DMS 273 treated with DMSO at 0.1 percent for 48 hours (cell line): ENCODE measurements around the gene SMLR1.

Experiments
- DNase-seq: peaks from one replicate; lab custom pipeline; 2025; lab: John Stamatoyannopoulos, UW

Gene SMLR1

DNA sequence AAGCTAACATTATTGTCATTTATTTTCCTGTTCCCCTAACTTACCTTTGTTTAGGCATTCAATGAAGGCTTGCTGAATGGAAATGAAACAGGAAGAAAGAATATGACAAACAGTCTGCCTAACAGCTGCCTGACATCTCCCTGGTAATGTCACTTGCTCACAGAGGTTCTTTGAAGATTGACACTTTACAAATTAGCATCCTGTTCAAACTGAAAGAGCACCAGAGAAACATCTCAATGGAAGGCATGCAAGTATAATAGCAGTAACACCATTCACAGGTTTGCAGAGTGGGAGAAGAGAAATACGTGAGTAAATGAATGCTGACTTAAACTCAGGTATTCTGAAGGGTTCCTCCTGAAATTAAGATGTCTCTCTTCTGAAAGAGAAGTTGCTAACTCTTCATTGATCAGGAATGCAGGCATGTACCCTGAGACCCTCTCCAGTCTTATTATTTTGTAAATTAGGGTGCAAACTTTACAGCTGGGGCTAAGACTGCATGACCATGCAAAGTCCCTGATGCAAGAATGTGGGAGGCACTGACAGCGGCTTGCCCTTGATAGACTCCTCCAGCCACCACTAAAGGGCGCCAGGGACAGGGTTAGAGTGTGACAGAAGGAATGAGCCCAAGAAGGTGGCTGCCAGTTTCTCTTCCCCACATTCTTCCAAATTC lies 1.3 kb upstream of the SMLR1 start:
- DNase-seq = no peak

DNA sequence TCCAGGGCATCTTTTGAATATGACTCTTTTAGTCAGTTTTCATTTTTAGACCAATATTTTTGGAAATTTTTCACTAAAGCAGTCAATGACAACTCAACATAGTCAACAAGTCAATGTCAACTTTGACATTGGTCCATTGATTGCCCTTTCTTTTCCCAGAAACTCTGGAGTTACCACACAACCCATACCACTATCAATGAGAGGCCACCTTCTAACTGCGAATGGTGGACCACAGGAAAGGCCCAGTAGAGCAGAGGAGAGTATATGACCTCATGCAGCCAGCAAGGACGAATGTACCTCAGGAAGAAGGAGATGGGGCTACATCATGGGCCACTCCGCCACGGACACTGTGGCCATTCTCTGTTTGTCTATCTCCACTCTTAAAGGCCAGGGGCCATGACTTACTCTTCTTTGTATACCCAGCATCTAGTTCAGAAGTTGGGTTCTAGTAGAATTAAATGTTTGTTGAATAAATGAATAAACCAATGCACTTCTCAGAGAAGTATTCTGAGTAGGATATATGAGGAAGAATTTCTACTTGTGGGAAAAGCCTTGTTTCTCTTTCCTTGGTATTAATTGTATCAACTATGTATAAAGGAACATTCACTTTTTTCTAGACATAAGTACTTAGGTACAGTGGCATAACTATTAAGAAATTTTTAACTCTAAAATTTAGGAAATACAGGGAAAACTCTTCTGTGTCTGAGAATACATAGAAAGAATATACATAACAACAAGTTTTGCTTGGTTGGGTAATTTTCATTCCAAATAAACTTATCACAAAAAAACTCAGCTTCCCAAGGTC lies 562 bp upstream of the SMLR1 start:
- no peak for DNase-seq

DNA sequence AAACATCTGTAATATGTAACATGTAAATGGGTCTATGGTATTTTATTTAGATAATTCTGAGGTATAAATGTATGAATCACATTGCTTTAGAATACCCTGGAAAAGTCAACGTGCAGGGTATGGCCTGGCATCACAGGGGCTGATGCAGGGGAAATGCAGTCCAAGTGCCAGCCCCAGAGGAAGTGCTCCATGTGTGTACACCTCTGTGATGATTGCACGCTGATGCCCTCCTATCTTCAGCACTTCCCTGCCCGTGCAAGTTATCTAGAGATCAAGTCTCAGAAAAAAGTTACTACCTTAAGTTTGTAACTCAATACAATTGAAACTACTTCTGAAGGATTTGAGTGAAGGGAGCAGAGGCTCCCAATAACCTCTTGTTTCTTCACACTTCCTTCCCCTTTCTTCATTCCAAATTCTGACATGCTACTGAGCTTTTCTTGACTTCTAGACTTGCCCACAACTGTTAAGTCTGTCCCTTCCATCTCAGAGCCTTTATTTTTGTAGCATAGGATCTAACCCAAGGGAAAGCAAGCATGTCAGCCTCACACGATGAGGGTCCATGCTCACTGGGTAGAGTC lies 2.2 kb downstream of the SMLR1 start:
- DNase-seq = no peak

DNA sequence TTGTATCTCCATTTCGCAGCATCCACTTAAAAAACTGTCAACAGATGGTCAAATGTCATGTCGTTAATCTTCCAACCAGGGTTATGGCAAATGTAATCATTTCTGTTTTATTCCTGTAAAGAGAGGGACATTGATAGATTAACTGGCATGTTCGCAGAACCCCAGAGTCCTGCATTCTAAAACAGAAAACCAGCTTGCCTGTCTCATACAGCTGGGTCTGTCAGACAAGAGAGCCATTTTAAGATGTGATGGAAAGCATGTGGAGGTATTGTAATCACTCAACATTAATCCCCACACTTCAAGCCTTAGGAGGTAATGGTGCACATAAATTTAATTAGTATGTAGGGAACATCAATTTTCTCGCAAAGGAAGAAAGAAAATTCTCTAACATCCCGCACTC lies 4.4 kb downstream of the SMLR1 start:
- DNase-seq = no peak

DNA sequence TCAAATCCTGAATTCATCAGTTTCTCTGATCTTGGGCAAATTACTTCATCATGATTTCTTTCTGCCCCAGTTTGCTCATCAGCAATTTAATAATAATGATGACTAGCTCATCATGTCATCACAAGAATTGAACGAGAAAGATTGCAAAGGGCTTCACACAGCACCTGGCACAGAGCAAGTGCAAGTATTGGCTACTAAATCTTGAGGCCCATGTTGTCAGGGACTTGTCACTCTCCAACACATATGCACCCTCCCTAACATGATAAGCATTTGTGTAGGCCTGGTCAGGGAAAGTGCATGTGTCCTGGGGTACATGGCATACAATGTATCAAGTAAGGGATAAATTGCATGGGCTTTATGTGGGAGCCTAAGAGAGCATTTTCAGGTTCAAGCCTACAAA lies 6.4 kb downstream of the SMLR1 start:
- no peak for DNase-seq

DNA sequence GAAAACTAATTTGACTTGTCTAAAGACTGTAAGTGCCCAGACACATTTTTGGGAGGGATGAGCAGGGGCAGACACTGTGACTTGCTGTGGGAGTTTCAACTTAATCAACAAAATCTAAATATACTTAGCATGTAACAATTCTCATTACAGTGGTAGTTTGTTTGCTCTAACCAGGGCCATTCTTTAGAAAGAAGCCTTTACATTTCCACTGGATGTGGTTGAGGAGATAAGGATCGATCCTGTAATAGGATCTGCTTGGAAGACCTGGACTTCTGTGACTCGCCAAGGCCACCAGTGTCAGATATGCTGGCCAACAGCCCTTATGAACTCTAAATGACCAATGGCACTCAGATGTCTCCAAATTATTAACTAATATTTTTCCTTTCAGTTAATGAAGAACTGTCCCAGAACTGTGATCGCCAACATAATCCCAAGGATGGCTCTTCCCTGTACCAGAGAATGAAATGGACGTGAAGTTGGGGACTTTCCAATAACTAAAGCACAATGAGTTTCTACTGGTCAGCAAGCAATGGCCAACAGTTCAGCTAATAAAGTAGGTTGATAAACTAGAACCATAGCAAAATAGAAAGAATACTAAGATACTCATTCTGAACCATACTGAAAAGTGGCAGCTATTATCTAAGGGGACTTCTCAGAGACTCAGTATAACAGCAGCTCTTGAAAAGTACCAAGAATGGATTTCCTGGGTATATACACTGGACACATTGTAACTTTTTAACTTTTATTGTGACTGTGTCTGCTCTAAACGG lies 7.5 kb downstream of the SMLR1 start:
- DNase-seq = no peak

DNA sequence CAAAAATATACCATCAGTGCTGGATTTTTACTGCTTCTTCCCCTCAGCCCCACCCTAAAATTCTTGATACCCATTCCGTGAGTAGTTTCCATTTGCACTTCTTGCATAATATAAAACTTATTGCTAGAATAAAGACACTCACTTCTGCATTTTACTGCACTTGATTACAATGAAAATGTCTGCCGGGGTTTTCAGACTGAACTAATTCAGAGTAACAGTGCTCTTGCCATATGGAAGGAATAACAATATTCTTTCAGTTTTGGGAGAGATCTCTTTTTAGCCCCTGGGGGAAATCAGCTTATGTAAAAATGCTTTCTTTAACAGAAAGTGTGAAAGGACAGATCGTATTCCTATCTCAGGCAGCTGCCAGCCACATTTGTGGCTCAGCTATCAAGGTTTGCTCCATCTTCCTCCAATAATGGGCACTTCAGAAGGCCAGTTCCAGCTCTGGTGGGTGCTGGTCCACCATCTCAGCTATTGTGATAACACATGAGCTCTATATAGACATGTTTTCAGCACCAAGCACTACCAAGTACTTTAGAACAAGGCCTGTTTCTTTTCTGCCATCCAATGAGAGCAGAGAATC lies 8.9 kb downstream of the SMLR1 start:
- DNase-seq = no peak

DNA sequence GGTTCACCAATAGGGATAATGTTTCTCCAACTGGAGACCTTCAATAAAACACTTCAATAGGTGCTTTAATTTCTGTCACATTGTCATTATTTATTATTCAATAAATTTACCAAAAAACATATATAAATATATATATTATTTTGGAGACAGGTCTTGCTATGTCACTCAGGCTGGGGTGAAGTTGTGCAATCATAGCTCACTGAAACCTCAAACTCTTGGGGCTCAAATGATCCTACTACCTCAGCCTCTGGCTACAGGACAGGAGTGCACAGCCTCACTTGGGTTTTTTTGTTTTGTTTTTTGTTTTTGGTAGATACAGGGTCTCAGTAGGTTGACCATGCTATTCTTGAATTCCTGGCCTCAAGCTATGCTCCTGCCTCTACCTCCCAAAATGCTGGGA lies 9.9 kb downstream of the SMLR1 start:
- no peak for DNase-seq

DNA sequence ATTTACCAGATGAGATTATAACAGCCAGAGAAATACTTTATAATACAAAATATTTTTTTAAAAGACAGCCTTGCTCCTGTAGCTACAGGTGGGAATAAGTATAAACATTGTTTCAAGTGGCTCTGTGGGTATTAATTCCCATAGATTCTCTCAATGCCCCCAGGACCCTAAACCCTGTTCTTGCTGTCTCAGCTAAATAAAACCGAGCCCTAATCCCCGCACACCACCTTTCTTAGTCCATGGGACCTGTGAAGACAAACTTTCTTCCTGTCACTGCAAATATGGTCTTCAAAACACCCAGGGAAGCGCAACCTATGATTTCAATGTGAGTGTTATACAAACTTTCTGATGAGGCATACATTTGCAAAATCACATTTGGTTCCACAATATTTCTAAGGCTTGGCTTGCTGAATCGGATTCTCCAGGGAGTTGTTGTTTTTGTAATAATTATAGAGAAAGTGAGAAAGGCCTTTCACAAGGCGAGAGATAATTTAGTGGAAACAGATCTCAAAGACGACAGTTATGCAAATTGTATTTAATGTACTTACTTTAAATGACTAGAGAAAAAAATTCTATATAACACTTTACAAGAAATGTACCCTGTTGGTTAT lies 11.1 kb downstream of the SMLR1 start:
- no peak for DNase-seq

DNA sequence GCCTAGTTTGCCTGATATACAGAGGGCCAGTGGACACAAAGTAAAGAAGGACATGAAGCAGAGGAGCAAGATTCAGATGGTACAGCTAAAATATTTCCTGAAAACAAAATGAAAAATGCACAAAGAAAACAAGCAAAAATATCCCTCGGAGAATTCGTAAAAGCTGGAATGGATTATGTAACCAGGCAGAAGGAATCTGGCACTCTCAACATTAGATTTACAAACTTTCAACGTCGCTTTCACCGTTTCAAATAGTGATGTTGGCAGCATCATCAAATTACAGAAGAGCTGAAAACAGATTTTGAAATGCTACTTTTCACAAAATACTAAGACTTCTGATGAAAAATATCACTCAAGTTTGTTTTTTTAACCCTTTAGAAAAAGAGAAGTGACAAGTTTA lies 11.7 kb downstream of the SMLR1 start:
- no peak for DNase-seq

DNA sequence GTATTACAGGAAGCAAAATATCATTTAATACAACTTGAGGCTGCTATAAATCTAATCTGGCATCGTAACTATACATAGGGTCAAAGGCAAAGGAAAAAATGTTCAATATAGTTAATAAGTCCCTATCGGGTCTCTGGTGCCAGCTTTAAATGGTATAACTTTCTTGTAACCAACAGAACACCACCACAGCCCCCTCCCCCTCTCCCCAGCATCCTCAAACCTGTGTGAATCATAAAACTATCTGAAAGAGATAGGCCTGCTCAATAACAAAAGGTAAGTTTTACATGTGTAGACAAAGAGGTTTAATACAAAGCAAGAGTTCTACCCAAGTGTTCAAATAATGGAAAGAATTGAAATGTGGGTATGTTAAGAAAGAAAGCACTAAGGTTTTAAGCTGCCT lies 12.2 kb downstream of the SMLR1 start:
- no peak for DNase-seq

DNA sequence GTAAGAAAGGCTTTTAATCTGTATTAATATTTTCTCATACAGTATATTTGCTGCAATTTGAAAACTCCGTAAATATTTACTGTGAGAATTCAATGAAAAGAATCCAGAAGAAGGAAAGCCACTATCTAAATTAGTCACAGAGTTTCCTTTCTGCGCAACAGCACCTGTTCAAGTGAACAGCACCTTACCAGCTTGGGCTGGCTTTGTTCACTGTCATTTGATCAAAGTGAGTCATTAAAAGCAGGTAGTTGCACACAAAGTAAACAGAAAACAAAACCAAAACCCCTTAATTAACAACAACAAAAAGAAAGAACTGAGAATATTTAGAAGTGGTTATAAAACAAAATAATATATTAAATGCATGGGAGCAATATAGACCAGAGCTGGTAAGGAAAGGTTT lies 12.8 kb downstream of the SMLR1 start:
- no peak for DNase-seq

DNA sequence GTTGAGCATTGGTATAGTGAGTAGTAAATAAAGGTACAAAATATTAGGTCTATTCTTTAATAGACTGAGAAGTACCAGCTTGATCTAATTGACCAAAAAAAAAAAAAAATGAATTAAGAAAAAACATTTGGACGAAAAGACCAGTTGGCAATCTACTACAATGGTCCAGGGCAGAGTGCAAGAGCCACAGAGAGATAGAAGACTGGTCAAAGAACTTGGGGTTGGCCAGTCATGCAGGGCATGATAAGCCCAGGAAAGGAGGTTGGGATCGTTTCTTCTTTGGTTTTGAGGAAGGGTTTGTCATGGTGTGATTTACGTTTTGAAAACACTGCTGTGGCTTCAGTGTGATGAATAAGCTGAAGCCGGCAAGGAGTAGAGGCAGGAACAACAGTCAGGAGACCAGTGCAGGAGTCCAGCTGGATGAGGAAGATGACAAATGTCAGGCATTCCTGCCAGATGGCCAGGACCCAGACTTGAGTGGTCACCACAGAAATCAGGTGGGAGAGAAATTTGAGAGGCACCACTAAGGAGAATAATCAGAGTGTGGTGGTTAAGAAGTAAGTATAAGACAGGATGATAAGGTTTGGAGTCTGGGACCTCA lies 14.0 kb downstream of the SMLR1 start:
- DNase-seq = no peak

DNA sequence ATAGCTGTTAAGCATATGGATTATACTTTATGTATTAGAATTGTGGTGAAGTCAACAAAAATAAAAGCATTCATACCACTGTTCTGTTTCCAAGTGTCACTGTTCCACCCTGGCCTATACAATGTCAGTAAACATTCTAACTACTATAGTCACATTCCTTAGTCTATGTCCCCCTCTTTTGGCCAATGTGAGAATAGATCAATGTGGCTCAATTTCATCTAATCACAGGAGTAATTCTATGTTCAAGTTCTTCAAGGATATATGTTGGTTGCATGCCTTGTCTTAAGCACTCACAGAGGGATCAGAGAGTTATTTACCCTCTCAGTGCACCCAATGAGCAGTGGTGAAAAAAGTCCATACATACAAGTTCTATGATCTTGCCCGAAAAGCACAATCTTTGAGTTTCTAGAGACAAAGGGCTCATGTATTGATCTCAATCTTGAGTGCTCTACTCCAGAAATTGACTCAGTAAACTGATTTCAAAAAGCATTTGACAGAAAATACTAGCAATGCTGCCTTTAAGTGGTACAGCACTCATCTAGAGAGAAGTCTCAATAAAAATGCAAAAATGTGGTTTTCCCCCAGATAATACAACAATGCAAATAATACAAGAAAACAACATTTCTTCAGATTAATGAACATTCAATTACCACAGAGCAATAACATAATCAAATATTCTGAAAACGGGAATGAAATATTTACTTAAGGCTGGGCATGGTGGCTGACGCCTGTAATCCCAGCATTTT lies 16.5 kb downstream of the SMLR1 start:
- no peak for DNase-seq

DNA sequence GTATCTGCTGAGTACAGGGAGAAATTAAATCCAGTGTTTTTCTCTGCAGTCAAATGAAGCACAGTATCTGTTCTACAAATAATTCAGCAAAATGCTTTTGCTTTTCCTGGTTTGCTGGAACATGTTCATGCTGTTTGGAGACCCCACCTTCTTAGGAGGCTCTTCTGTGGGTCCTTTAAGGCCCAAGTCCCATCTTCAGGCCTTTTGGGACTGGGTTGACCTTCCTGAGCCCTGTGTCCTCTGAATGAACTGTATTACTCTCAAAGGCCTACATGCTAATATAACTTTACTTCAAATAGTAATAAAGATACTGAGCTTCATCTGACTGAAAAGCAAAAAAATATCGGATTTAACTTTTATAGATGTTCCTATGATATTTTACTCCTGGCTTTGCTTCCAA lies 19.3 kb downstream of the SMLR1 start:
- no peak for DNase-seq

DNA sequence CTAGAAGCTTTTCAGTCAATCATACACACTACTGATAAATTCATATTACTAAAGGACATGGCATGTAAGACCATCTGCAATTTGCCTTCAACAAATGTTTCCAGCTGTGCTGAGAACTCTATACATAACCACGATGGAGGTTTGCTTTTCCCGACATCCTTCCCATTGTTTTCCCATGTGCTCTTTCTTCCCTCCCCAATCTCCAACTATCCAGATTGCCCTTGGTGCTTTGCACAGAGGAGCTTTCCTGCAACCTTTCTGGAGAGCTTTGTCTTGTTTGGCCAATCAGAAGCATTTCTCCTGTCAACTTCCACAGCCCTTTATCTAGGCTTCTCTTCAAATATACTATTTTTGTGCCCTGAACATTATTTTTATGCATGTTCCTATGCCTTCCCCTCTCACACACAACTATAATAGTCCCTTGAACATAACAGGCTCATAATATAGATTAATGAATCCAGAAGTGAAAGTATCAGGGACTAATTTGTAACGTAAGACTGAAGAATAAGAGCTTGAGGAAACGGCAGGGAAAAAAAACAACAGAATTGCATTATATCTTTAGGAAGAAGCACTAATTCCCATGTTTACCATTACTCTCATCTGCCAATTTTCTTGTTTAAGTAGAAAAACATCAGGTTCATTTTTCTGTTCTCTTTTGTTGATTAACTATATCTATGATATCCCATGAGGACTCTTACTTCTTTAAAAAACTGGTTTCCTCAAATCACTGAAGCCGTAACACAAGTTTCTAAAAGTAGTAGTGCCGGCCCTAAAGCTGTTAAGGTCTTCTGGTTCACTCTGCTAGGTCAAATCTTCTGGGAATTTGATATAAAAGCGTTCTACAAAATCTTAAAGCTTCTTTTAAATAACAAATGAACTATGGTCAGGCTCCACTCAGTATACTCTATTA lies 20.1 kb downstream of the SMLR1 start:
- no peak for DNase-seq

DNA sequence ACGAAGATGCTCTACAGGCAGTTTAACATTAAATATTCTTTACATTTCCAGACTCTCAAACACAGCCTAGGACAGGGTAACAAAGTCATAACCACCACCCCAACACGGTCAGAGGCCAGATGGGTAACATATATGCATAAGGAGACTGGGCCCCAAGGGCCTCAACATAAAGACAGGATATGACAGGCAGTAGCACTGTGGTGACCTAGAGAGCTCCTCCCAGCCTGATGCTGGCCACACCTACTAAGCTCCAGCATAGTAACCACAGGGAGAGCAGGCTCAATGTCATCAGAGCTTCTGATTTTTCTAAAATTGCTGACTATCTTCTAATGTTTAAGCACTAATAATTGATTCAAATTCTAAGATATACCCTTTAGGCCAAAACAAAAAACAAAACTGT lies 21.7 kb downstream of the SMLR1 start:
- no peak for DNase-seq

DNA sequence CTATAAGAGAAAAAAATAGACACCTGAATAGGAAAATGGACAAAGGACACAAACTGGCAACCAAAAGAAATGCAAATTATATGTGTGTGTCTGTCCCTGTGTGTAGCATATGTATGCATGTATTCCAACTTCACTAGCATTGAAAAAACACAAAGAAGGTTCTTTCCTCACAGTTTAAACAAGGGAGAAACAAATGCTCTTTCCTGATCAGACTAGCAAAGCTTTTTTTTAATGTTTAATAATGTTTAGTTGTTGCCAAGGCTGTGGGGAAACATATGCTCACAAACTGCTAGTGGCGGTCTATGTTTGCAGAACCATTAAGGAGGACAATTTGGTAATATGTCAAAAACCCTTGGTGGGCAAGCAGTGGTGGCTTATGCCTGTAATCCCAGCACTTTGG lies 22.4 kb downstream of the SMLR1 start:
- DNase-seq = no peak

DNA sequence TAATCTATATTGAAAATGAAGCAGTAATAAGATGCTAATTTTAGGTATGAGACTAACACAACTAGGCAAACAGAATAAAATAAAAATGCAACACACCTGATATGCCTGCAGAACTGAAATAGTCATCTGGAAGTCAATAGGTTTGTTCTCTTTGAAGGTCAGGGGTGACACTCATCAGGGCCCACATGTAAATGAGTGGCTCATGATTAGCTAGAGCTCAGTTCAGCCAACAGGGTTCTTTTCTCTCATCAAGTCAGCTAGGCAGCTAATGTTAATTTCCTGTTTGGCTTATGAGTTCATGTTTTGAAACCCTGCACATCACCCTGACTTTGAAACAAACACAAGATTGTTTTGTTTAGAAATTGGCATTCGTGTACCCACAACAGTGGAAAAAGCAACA lies 23.8 kb downstream of the SMLR1 start:
- DNase-seq = no peak
